Activated T-cell treated with anti-CD3 and anti-CD28 coated beads for 24 hours (primary cell): ENCODE measurements around the gene VSIG8.

Experiments
- DNase-seq: peaks from one replicate; pipeline ENCODE4 v3.0.0-alpha.2; 2020; ENCODE audit warnings: low read depth

The VSIG8 gene

GRCh38 chr1:159883134-159883533, 20.7 kb upstream of the VSIG8 start:
- no peak for DNase-seq

GRCh38 chr1:159882527-159882862, 20.0 kb upstream of the VSIG8 start:
- DNase-seq: no peak

- no peak for DNase-seq
Observed at GRCh38 chr1:159881622-159882526, 19.4 kb upstream of the VSIG8 start.

- no peak for DNase-seq
Observed at GRCh38 chr1:159880430-159880829, 18.0 kb upstream of the VSIG8 start.

GRCh38 chr1:159879977-159880376, 17.5 kb upstream of the VSIG8 start:
- no peak for DNase-seq

GRCh38 chr1:159879136-159879535, 16.7 kb upstream of the VSIG8 start:
- no peak for DNase-seq

- DNase-seq: no peak
Observed at GRCh38 chr1:159877695-159878444, 15.4 kb upstream of the VSIG8 start.

GRCh38 chr1:159873530-159874143, 11.2 kb upstream of the VSIG8 start:
- DNase-seq: no peak

- DNase-seq: no peak
Observed at GRCh38 chr1:159872891-159873290, 10.4 kb upstream of the VSIG8 start.

- DNase-seq: no peak
Observed at GRCh38 chr1:159870704-159871103, 8.2 kb upstream of the VSIG8 start.

- DNase-seq: no peak
Observed at GRCh38 chr1:159869607-159870006, 7.2 kb upstream of the VSIG8 start.

GRCh38 chr1:159869173-159869572, 6.7 kb upstream of the VSIG8 start:
- no peak for DNase-seq

GRCh38 chr1:159868766-159869165, 6.3 kb upstream of the VSIG8 start:
- DNase-seq: no peak

- no peak for DNase-seq
Observed at GRCh38 chr1:159867664-159868026, 5.2 kb upstream of the VSIG8 start.

- DNase-seq: no peak
Observed at GRCh38 chr1:159866905-159867663, 4.6 kb upstream of the VSIG8 start.

GRCh38 chr1:159866066-159866465, 3.6 kb upstream of the VSIG8 start:
- no peak for DNase-seq

GRCh38 chr1:159864262-159864661, 1.8 kb upstream of the VSIG8 start:
- no peak for DNase-seq

GRCh38 chr1:159862031-159862430, 426 bp downstream of the VSIG8 start:
- DNase-seq: no peak

GRCh38 chr1:159861218-159861617, 1.2 kb downstream of the VSIG8 start:
- DNase-seq: no peak

GRCh38 chr1:159860456-159860855, 2.0 kb downstream of the VSIG8 start:
- no peak for DNase-seq

- DNase-seq: no peak
Observed at GRCh38 chr1:159859767-159860322, 2.6 kb downstream of the VSIG8 start.

- DNase-seq: no peak
Observed at GRCh38 chr1:159857889-159858288, 4.6 kb downstream of the VSIG8 start.
